ENCODE results near the gene FAM83D.

- TF ChIP-seq, protein P1, sequence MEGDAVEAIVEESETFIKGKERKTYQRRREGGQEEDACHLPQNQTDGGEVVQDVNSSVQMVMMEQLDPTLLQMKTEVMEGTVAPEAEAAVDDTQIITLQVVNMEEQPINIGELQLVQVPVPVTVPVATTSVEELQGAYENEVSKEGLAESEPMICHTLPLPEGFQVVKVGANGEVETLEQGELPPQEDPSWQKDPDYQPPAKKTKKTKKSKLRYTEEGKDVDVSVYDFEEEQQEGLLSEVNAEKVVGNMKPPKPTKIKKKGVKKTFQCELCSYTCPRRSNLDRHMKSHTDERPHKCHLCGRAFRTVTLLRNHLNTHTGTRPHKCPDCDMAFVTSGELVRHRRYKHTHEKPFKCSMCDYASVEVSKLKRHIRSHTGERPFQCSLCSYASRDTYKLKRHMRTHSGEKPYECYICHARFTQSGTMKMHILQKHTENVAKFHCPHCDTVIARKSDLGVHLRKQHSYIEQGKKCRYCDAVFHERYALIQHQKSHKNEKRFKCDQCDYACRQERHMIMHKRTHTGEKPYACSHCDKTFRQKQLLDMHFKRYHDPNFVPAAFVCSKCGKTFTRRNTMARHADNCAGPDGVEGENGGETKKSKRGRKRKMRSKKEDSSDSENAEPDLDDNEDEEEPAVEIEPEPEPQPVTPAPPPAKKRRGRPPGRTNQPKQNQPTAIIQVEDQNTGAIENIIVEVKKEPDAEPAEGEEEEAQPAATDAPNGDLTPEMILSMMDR (IDR thresholded peaks at IDR 0.05): no peak
- no peak for TF ChIP-seq POLR2A (IDR thresholded peaks at IDR 0.05)
These were observed 37.5 kb downstream of the FAM83D start for GRCh38 chr20:38963745-38964144.

Measured in vagina (tissue), 2 donors.